Suprapubic skin (tissue), 4 donors: ENCODE results near the gene ITPR2. TPM values are rescaled to one million over a fixed set of nuclear protein-coding genes. Genes with fewer than 3 reads are reported as not detected.

Experiments
- DNase-seq, 2 donors: peaks; one replicate each; pipeline ENCODE4 v3.0.0-alpha.2; 2019; ENCODE audit warnings: low spot score in 2 of 2
- H3K27ac ChIP-seq: fragments of 200-600 bp; sonication (generic); one replicate; pipeline ENCODE4 v1.5.1; 2019
- H3K27me3 ChIP-seq: fragments of 200-600 bp; sonication (generic); one replicate; pipeline ENCODE4 v1.5.1; 2019
- H3K36me3 ChIP-seq: fragments of 200-600 bp; sonication (generic); one replicate; pipeline ENCODE4 v1.5.1; 2019
- H3K4me1 ChIP-seq: fragments of 200-600 bp; sonication (generic); one replicate; pipeline ENCODE4 v1.5.1; 2019
- H3K4me3 ChIP-seq: fragments of 200-600 bp; sonication (generic); one replicate; pipeline ENCODE4 v1.5.1; 2019; ENCODE audit warnings: mild to moderate bottlenecking
- H3K9me3 ChIP-seq: fragments of 200-600 bp; sonication (generic); one replicate; pipeline ENCODE4 v1.5.1; 2019
- CTCF ChIP-seq, 2 donors: fragments of 200-600 bp in 1 of 2; fragments of 450-650 bp in 1 of 2; sonication (generic) in 1 of 2; IDR thresholded peaks; one replicate each; pipeline ENCODE4 v1.5.1; 2016 to 2019; ENCODE audit warnings: antibody characterized with exemption in 2 of 2, mild to moderate bottlenecking in 1 of 2, moderate library complexity in 1 of 2
- EP300 ChIP-seq: sonication (generic); formaldehyde crosslinking; IDR thresholded peaks from one replicate; pipeline ENCODE4 v1.6.1; 2017; ENCODE audit warnings: antibody characterized with exemption
- POLR2A ChIP-seq, 2 donors: fragments of 450-650 bp; IDR thresholded peaks; one replicate each; pipeline ENCODE4 v1.6.1; 2017; ENCODE audit warnings: antibody characterized with exemption in 2 of 2, mild to moderate bottlenecking in 2 of 2, moderate library complexity in 2 of 2
- POLR2AphosphoS5 ChIP-seq, 3 donors: sonication (generic); formaldehyde crosslinking; IDR thresholded peaks; one replicate each; pipeline ENCODE4 v1.6.1; 2017; ENCODE audit warnings: antibody characterized with exemption in 3 of 3
- WGBS: methylation state at CpG from one replicate; pipeline ENCODE4 v1.1.5; 2018; 5-methylcytosine and 5-hydroxymethylcytosine counted together
- total RNA-seq, 4 donors: library from RNA; depleted of rRNA; stranded (reverse); fragments of >200 nt; gene quantifications; one replicate each; pipeline ENCODE4 v1.1.0, GENCODE V29; 2016

ITPR2 gene
- total RNA-seq, 4 donors from 2014 or later, result 59.6 to 159 (median 72.1) TPM

- Histone ChIP-seq H3K4me1 (no peaks in the 10 kb centered on the region), H3K36me3 (peaks cover 12% of the 10 kb centered on the region), H3K27me3 (no peaks in the 10 kb centered on the region), H3K9me3 (no peaks in the 10 kb centered on the region), H3K27ac (no peak overlapping the region), H3K4me3 (no peak overlapping the region)
- WGBS, result 37% methylated on average over 1 of the region's 1 CpG
- TF ChIP-seq POLR2A (IDR thresholded peaks at IDR 0.05) (no peak), CTCF (IDR thresholded peaks at IDR 0.05) (no peak)
- no peak for DNase-seq
Observed at GRCh38 chr12:26572137-26572536, 260.9 kb downstream of the ITPR2 start.

- no peak for DNase-seq
- WGBS, result 93% methylated on average over 3 of the region's 3 CpGs
- H3K4me1 ChIP-seq, result no peaks in the 10 kb centered on the region
- H3K27ac ChIP-seq, result no peak overlapping the region
- no peak overlapping the region for H3K4me3 ChIP-seq
- no peaks in the 10 kb centered on the region for H3K27me3 ChIP-seq
- no peaks in the 10 kb centered on the region for H3K9me3 ChIP-seq
- peaks cover 7% of the 10 kb centered on the region for H3K36me3 ChIP-seq
- TF ChIP-seq CTCF (IDR thresholded peaks at IDR 0.05) (no peak), EP300 (no peak), POLR2AphosphoS5 (IDR thresholded peaks at IDR 0.05) (no peak), POLR2A (IDR thresholded peaks at IDR 0.05) (no peak)
Observed at GRCh38 chr12:26571560-26571959, 261.4 kb downstream of the ITPR2 start.

DNA sequence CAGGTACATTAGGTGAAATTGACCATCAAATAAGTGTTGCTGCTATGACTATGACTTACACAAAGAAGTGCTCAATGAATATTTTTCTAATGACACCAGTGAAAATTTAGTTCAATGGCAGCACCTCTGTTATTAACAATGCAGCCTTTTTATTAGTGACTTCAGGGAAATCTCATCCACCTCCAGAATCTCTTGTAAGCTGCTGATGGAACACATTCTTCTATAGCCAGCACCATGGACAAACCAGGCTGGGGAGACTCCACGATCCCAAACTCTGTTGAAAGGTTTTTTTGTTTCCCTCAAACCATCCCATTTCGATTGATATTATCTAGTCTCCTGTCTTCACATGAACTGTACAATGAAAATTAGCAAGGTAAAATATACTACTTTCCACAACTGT, 265.9 kb downstream of the ITPR2 start:
- Histone ChIP-seq H3K27ac (no peak overlapping the region), H3K27me3 (no peaks in the 10 kb centered on the region), H3K36me3 (no peaks in the 10 kb centered on the region), H3K9me3 (no peaks in the 10 kb centered on the region), H3K4me1 (no peaks in the 10 kb centered on the region), H3K4me3 (no peak overlapping the region)
- no peak for DNase-seq
- TF ChIP-seq POLR2AphosphoS5 (IDR thresholded peaks at IDR 0.05) (no peak), EP300 (no peak), CTCF (IDR thresholded peaks at IDR 0.05) (no peak), POLR2A (IDR thresholded peaks at IDR 0.05) (no peak)
- 67% methylated on average over 2 of the region's 2 CpGs for WGBS

GRCh38 chr12:26566675-26567074, 266.3 kb downstream of the ITPR2 start:
- H3K4me1 ChIP-seq, result no peaks in the 10 kb centered on the region
- no peak for TF ChIP-seq POLR2A (IDR thresholded peaks at IDR 0.05)
- no peak for TF ChIP-seq EP300
- no peak for TF ChIP-seq CTCF (IDR thresholded peaks at IDR 0.05)
- no peak for TF ChIP-seq POLR2AphosphoS5 (IDR thresholded peaks at IDR 0.05)
- H3K27ac ChIP-seq, result no peak overlapping the region
- no peaks in the 10 kb centered on the region for H3K27me3 ChIP-seq
- DNase-seq, result no peak
- WGBS, result 74% methylated on average over 2 of the region's 2 CpGs
- H3K4me3 ChIP-seq, result no peak overlapping the region
- H3K9me3 ChIP-seq, result no peaks in the 10 kb centered on the region
- H3K36me3 ChIP-seq, result no peaks in the 10 kb centered on the region

DNA sequence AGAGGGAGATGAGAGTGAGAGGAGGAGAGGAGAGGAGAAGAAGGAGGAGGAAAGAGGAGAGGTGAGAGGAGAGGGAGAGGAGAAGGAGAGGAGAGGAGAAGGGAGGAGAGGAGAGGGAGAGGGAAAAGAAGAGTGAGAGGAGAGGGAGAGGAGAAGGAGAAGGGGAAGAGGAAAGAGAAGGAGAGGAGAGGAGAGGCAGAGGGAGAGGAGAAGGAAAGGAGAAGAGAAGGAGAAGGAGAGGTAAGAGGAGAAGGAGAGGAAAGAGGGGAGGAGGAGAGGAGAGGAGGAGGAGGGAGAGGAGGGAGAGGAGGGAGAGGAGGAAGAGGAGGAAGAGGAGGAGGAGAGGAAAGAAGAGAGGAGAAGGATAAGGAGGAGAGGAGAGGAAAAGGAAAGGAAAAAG, 266.8 kb downstream of the ITPR2 start:
- Histone ChIP-seq H3K27ac (no peak overlapping the region), H3K4me1 (no peaks in the 10 kb centered on the region), H3K27me3 (no peaks in the 10 kb centered on the region), H3K4me3 (no peak overlapping the region), H3K36me3 (no peaks in the 10 kb centered on the region), H3K9me3 (no peaks in the 10 kb centered on the region)
- no peak for TF ChIP-seq POLR2A (IDR thresholded peaks at IDR 0.05)
- TF ChIP-seq POLR2AphosphoS5 (IDR thresholded peaks at IDR 0.05), result no peak
- TF ChIP-seq CTCF (IDR thresholded peaks at IDR 0.05), result no peak
- no peak for TF ChIP-seq EP300
- no peak for DNase-seq
